Measurements from ENCODE around the gene TSPAN8. TPM values are rescaled to one million over a fixed set of nuclear protein-coding genes. Genes with fewer than 3 reads are reported as not detected.

The TSPAN8 gene
- total and polyA plus RNA-seq, 2 donors from 2014 or later = 61.2 to 77.3 TPM

- Histone ChIP-seq H3K27ac (ENCODE audit: low read depth in 2 of 2, low read length in 2 of 2) (no peak overlapping the region), H3K4me1 (ENCODE audit: control insufficient read depth in 2 of 3, insufficient read depth in 2 of 3, low read depth in 1 of 3, low read length in 3 of 3) (peaks cover 0 to 10% (median 0%) of the 10 kb centered on the region in 3 donors), H3K36me3 (ENCODE audit: control insufficient read depth in 2 of 3, insufficient read depth in 3 of 3, low read length in 3 of 3) (no peaks in the 10 kb centered on the region), H3K4me3 (ENCODE audit: low read length in 3 of 3) (no peak overlapping the region), H3K9ac (ENCODE audit: low read length in 3 of 3) (no peak overlapping the region), H3K27me3 (ENCODE audit: control insufficient read depth, insufficient read depth, low read length) (no peaks in the 10 kb centered on the region), H3K9me3 (ENCODE audit: control insufficient read depth in 2 of 3, insufficient read depth in 1 of 3, low read length in 3 of 3) (no peaks in the 10 kb centered on the region)
- intact Hi-C loops (cut with DNase I) = no loop called here
- DNase-seq = peak in 1 of 5 donors; percentile 19
- TF ChIP-seq CTCF (IDR thresholded peaks at IDR 0.05; ENCODE audit: borderline replicate concordance, extremely low read depth, insufficient read depth) = no peak
- FAIRE-seq = no peak
Observed at GRCh38 chr12:71164568-71165197, 6.9 kb upstream of the TSPAN8 start.

- DNase-seq = no peak
- no peak overlapping the region for H3K9ac ChIP-seq (ENCODE audit: low read length in 3 of 3)
- H3K27me3 ChIP-seq (ENCODE audit: control insufficient read depth, insufficient read depth, low read length) = no peaks in the 10 kb centered on the region
- TF ChIP-seq CTCF (IDR thresholded peaks at IDR 0.05; ENCODE audit: borderline replicate concordance, extremely low read depth, insufficient read depth) = no peak
- H3K36me3 ChIP-seq (ENCODE audit: control insufficient read depth in 2 of 3, insufficient read depth in 3 of 3, low read length in 3 of 3) = no peaks in the 10 kb centered on the region
- no peaks in the 10 kb centered on the region for H3K9me3 ChIP-seq (ENCODE audit: control insufficient read depth in 2 of 3, insufficient read depth in 1 of 3, low read length in 3 of 3)
- FAIRE-seq = no peak
- peak overlapping the region in 1 of 2 donors; percentile 67 for H3K27ac ChIP-seq (ENCODE audit: low read depth in 2 of 2, low read length in 2 of 2)
- intact Hi-C loops (cut with DNase I) = no loop called here
- H3K4me3 ChIP-seq (ENCODE audit: low read length in 3 of 3) = no peak overlapping the region
- H3K4me1 ChIP-seq (ENCODE audit: control insufficient read depth in 2 of 3, insufficient read depth in 2 of 3, low read depth in 1 of 3, low read length in 3 of 3) = peaks cover 0 to 10% (median 0%) of the 10 kb centered on the region in 3 donors
Observed at GRCh38 chr12:71164166-71164565, 6.4 kb upstream of the TSPAN8 start.

DNA sequence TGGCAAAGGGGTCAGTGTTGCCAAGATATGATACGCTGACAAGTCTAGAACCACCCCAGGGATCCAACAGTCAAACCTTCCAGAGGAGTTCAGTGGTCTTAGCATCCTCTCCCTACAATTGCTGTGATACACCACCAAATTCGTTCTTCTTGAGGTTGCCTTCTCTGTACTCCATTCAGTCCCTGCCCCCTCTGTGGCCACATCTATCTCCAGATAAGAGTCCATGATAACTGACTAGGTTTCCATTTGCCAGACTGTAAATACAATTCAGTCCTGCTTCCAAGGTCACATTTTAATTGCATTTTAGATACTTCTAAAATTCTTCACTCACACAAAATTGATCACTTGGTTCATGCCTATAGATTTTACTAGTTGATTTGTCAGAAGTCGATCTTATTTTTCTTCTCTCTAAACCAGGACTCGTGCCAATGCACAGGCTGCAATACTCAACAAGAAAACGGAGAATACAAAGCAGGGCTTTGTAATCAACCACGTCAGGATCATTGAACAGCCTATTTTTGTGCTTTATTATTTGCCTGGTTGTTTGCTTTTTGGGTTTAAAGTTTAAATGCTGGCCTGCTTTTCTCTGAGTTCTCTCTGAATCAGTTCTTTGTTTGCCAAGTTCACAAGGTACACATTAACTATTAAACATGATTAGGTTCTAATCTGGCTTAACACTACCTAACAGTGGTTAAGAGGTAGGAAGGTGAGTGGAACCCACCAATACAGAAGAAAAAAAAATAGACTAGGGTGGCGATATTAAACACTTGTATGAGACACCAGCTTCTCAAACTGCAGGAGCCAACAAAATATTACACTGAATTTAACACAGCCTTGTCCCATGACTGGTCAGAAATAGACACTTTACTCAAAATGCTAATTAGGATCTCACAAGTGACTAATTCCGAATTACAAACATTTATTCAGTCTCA, 5.3 kb upstream of the TSPAN8 start:
- DNase-seq (peak in 1 of 5 donors; percentile 21), FAIRE-seq (peak; percentile 47)
- intact Hi-C loops (cut with DNase I) = no loop called here
- Histone ChIP-seq H3K9me3 (ENCODE audit: control insufficient read depth in 2 of 3, insufficient read depth in 1 of 3, low read length in 3 of 3) (no peaks in the 10 kb centered on the region), H3K4me1 (ENCODE audit: control insufficient read depth in 2 of 3, insufficient read depth in 2 of 3, low read depth in 1 of 3, low read length in 3 of 3) (peaks cover 0 to 10% (median 5%) of the 10 kb centered on the region in 3 donors), H3K27ac (ENCODE audit: low read depth in 2 of 2, low read length in 2 of 2) (peak overlapping the region; percentile 37 to 67), H3K36me3 (ENCODE audit: control insufficient read depth in 2 of 3, insufficient read depth in 3 of 3, low read length in 3 of 3) (no peaks in the 10 kb centered on the region), H3K27me3 (ENCODE audit: control insufficient read depth, insufficient read depth, low read length) (no peaks in the 10 kb centered on the region), H3K4me3 (ENCODE audit: low read length in 3 of 3) (peak overlapping the region in 1 of 3 donors; percentile 26), H3K9ac (ENCODE audit: low read length in 3 of 3) (no peak overlapping the region)
- no peak for TF ChIP-seq CTCF (IDR thresholded peaks at IDR 0.05; ENCODE audit: borderline replicate concordance, extremely low read depth, insufficient read depth)
